Immature natural killer cell (primary cell): Measurements from ENCODE around the gene KLHDC10. TPM values are rescaled to one million over a fixed set of nuclear protein-coding genes. Genes with fewer than 3 reads are reported as not detected.
"Not testable (repeated sequence)": the region's sequence is repeated elsewhere in the genome, so short reads cannot be mapped to it uniquely, and the experiment has no call there.

ENCODE experiments used
- DNase-seq, 3 donors: peaks; one replicate each; pipeline ENCODE4 v3.0.0; 2022; ENCODE audit warnings: mixed read lengths in 1 of 3
- H3K27ac Mint-ChIP-seq, 6 donors: one replicate each; pipeline ENCODE4 v1.8.0; 2020; ENCODE audit warnings: mixed read lengths in 6 of 6, mild to moderate bottlenecking in 5 of 6, inconsistent platforms in 4 of 6, moderate library complexity in 3 of 6
- H3K27me3 Mint-ChIP-seq, 3 donors: one replicate each; pipeline ENCODE4 v1.8.0; 2020 to 2021; ENCODE audit warnings: low read depth in 3 of 3, mild to moderate bottlenecking in 3 of 3, mixed read lengths in 3 of 3, moderate library complexity in 3 of 3, inconsistent platforms in 1 of 3
- H3K36me3 Mint-ChIP-seq, 3 donors: one replicate each; pipeline ENCODE4 v1.8.0; 2020; ENCODE audit warnings: mixed read lengths in 3 of 3, inconsistent platforms in 2 of 3, mild to moderate bottlenecking in 2 of 3
- H3K4me1 Mint-ChIP-seq, 2 donors: one replicate each; pipeline ENCODE4 v1.8.0; 2020; ENCODE audit warnings: inconsistent platforms in 2 of 2, mild to moderate bottlenecking in 2 of 2, mixed read lengths in 2 of 2, moderate library complexity in 1 of 2
- H3K4me3 Mint-ChIP-seq, 5 donors: one replicate each; pipeline ENCODE4 v1.8.0; 2020; ENCODE audit warnings: mild to moderate bottlenecking in 5 of 5, mixed read lengths in 5 of 5, inconsistent platforms in 3 of 5, moderate library complexity in 3 of 5
- H3K9me3 Mint-ChIP-seq, 6 donors: one replicate each; pipeline ENCODE4 v1.8.0; 2020; ENCODE audit warnings: mild to moderate bottlenecking in 6 of 6, mixed read lengths in 6 of 6, inconsistent platforms in 4 of 6, moderate library complexity in 3 of 6
- polyA plus RNA-seq, 3 donors: library from polyadenylated mRNA; unstranded; fragments of 300-500 nt; fragmentation: Illumina TruSeq; gene quantifications; one replicate each; pipeline ENCODE4 v1.2.3, GENCODE V29; 2021

The KLHDC10 gene
- polyA plus RNA-seq, 3 donors from 2014 or later, result 0.99 to 2.7 (median 1.7) TPM

DNA sequence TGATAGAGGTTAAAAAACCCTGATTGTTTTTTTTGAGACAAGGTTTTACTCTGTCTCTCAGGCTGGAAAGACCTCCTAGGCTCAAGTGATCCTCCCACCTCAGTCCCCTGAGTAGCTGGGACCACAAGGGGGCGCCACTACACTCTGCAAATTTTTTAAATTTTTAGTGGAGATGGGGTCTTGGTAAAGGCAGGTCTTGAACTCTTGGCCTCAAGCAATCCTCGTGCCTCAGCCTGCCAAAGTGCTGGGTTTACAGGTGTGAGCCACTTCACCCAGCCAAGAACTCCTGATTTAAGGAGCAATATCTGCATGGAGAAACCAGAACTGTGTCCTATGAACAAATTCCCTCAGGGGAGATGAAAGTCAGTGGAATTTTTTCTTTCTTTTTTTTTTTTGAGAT lies 7.3 kb upstream of the KLHDC10 start:
- peak; percentile 36 to 48 (median 44) for DNase-seq
- Mint-ChIP-seq H3K27me3 (peaks cover 5 to 9% (median 6%) of the 10 kb centered on the region in 3 donors), H3K36me3 (no peaks in the 10 kb centered on the region), H3K9me3 (no peaks in the 10 kb centered on the region), H3K4me1 (peaks cover 0 to 2% of the 10 kb centered on the region in 2 donors), H3K27ac (no peak overlapping the region), H3K4me3 (no peak overlapping the region)

DNA sequence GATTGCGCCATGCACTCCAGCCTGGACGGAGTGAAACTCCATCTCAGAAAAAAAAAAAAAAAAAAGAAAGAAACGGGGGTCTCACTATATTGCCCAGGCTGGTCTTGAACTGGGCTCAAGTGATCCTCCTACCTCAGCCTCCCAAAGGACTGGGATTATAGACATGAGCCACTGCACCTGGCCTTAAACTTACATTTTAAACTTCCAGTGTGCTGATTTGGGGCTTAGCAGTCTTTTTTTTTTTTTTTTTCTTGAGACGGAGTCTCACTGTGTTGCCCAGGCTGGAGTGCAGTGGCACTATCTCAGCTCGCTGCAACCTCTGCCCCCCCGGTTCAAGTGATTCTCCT lies 5.8 kb upstream of the KLHDC10 start:
- H3K36me3 Mint-ChIP-seq, H3K4me1 Mint-ChIP-seq, H3K9me3 Mint-ChIP-seq, H3K4me3 Mint-ChIP-seq, DNase-seq, H3K27ac Mint-ChIP-seq, H3K27me3 Mint-ChIP-seq: not testable (repeated sequence)

DNA sequence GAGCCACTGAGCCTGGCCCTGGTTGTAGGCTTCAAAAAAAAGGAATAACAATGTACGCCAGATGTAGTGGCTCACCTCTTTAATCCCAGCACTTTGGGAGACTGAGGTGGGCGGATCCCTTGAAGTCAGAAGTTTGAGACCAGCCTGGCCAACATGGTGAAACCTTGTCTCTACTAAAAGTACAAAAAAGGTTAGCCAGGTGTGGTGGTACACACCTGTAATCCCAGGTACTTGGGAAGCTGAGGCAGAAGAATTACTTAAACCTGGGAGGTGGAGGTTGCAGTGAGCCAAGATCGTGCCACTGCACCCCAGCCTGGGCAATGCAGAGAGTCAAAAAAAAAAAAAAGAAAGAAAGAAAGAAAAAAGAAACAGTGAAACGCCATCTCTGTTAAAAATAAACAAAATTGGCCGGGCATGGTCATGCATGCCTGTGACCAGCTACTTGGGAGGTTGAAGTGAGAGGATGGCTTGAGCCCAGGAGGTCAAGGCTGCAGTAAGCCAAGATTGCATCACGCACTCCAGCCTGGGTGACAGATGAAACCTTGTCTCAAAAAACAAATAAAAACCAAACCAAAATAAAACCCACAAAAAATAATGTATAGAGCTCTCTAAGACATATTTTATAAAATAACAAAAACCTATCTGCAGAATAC lies 4.7 kb upstream of the KLHDC10 start:
- H3K4me1 Mint-ChIP-seq, result peaks cover 12% of the 10 kb centered on the region in 2 donors
- no peaks in the 10 kb centered on the region for H3K9me3 Mint-ChIP-seq
- H3K36me3 Mint-ChIP-seq, result no peaks in the 10 kb centered on the region
- DNase-seq, result no peak
- peaks cover 5 to 15% (median 8%) of the 10 kb centered on the region in 3 donors for H3K27me3 Mint-ChIP-seq
- H3K27ac Mint-ChIP-seq, result no peak overlapping the region
- H3K4me3 Mint-ChIP-seq, result no peak overlapping the region

GRCh38 chr7:130069179-130069977 lies 956 bp upstream of the KLHDC10 start:
- no peaks in the 10 kb centered on the region for H3K9me3 Mint-ChIP-seq
- no peaks in the 10 kb centered on the region for H3K36me3 Mint-ChIP-seq
- H3K27ac Mint-ChIP-seq, result peak overlapping the region; percentile 85 to 95 (median 87)
- H3K27me3 Mint-ChIP-seq, result peaks cover 5 to 11% (median 6%) of the 10 kb centered on the region in 3 donors
- no peak for DNase-seq
- peaks cover 38 to 43% of the 10 kb centered on the region in 2 donors for H3K4me1 Mint-ChIP-seq
- peak overlapping the region; percentile 84 to 96 (median 90) for H3K4me3 Mint-ChIP-seq

DNA sequence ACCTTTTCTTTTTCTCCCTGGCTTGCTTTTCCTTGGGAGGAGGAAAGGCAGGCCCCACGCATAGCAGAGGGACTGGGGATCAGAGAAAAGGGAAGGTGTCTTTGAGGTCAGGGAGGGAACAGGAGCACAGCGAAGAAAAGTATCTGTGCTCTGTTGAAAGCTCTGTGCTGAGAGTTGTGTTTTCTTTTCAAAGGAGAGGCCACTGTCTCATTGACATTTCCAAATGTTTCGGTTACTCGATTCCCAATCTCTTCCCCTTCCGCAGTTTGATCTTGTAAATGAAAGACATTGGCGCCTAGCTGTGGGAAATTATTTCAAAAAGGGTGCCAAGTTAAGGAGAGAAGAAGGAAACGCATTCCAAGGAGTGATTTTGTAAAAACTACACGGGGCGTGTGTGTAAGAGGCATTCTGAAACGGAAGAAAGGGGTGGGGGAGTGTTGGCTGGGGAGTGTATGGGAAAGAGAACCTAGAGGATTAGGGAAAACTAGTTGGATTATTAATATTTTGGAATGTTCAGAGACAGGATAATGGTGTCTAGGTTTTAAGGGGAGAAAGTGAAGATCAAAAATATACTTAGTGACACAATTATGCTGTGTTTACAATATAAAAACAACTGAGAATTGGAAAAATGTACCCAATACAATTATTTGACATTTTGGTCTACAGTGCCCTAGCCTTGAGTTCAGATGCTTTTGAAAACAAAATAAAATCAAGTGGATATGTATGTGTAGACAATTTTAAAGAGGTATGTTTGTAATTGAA lies 708 bp downstream of the KLHDC10 start:
- Mint-ChIP-seq H3K27ac (peak overlapping the region; percentile 72 to 94 (median 86)), H3K4me3 (peak overlapping the region; percentile 84 to 96 (median 90)), H3K27me3 (peaks cover 3 to 11% (median 5%) of the 10 kb centered on the region in 3 donors), H3K36me3 (no peaks in the 10 kb centered on the region), H3K4me1 (peaks cover 47 to 58% of the 10 kb centered on the region in 2 donors), H3K9me3 (no peaks in the 10 kb centered on the region)
- DNase-seq, result no peak

DNA sequence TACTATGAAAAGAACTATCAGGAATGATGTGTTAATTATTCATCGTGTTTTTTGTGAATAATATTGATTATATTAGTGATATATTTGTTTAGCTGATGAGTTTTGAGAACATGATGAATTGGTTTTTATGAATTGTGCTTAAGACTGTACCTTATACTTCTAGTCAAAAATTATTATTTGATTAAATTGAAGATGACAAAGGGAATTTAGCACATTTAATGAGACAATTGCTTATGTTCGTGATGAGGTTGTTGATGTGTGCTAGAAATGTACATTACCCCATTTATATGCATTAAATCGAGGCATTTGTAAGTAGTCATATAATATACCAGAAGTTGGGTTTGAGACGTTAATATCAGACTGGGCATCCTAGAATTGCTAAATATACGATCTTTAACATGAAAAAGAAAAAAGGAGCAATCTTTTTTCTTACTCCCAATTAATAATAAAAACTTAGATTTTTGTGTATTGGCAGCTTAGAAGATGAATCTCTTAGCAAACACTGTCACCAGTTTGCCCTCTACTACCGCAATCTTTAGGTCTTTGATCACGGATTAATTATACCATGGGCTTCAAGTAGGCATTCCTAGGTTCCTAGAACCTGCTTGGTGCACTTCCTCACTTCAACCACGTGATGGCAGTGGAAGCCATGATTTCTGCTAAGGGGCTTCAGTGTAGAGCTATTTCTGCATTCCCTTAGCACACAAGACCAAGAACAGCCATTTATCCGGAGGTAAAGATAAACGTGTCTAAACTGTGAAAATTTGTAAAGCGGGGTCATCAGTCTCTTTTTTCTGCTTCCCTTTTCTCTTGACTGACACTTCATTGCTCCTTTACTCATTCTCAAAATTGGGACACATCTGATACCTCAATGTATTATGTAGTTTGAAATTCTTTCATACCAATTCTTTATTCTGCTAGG lies 1.6 kb downstream of the KLHDC10 start:
- DNase-seq, result peak; percentile 54 to 64 (median 62)
- Mint-ChIP-seq H3K36me3 (no peaks in the 10 kb centered on the region), H3K4me3 (peak overlapping the region; percentile 64 to 96 (median 84)), H3K4me1 (peaks cover 47 to 64% of the 10 kb centered on the region in 2 donors), H3K9me3 (no peaks in the 10 kb centered on the region), H3K27me3 (peaks cover 3 to 9% (median 5%) of the 10 kb centered on the region in 3 donors), H3K27ac (peak overlapping the region in 2 of 6 donors; percentile 51 to 88)

- H3K4me3 Mint-ChIP-seq, result no peak overlapping the region
- H3K9me3 Mint-ChIP-seq, result no peaks in the 10 kb centered on the region
- no peaks in the 10 kb centered on the region for H3K27me3 Mint-ChIP-seq
- peaks cover 0 to 5% (median 4%) of the 10 kb centered on the region in 3 donors for H3K36me3 Mint-ChIP-seq
- H3K27ac Mint-ChIP-seq, result no peak overlapping the region
- peaks cover 18 to 38% of the 10 kb centered on the region in 2 donors for H3K4me1 Mint-ChIP-seq
- no peak for DNase-seq
Measured at GRCh38 chr7:130079846-130080394, 9.6 kb downstream of the KLHDC10 start.

DNA sequence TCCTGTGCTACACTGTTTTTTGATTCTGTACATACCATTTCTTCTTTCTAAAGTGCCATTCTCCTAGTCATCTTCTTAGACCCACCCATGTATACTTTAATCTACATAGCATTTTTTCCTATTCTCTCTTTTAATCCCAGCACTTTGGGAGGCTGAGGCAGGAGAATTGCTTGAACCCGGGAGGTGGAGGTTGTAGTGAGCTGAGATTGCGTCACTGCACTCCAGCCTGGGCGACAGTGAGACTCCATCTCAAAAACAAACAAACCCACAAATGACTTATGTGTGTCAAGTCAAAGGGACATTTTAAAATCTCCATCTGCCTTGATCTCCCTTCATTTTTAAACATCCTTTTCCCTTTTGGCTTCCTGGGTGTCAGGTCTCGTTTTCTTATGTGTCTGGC lies 13.2 kb downstream of the KLHDC10 start:
- not testable (repeated sequence) for H3K4me3 Mint-ChIP-seq, DNase-seq, H3K27me3 Mint-ChIP-seq, H3K9me3 Mint-ChIP-seq, H3K27ac Mint-ChIP-seq, H3K36me3 Mint-ChIP-seq
- peaks cover 12 to 36% of the 10 kb centered on the region in 2 donors for H3K4me1 Mint-ChIP-seq

DNA sequence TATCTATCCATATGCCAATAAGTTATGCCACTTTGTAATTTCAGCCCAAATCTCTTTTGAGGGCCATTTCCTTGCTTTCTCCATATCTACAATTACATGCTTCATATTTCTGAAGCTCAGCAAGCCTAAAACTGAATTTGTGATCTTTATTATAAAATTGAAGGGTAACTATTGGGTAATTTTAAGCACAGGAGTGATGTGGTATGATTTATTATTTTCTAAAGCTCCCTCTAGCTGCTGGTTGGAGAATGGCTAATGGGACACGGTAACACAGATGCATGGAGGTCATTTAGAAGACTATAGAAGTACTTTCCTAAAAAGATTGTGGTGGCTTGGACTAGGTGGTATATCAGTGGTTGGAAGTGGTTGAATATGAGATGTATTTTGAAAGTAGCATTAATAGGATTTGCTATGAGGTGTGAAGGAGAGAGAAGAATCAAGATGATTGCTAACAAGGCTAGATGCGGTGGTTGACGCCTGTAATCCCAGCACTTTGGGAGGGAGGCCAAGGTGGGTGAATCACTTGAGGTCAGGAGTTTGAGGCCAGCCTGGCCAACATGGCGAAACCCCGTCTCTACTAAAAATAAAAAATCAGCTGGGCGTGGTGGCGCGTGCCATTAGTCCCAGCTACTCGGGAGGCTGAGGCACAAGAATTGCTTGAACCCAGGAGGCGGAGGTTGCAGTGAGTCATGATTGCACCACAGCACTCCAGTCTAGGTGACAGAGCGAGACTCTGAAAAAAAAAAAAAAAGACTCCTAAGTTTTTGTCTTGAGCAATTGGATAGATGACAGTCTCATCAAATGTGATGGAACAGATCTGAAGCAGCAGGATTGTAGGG lies 13.9 kb downstream of the KLHDC10 start:
- no peak for DNase-seq

DNA sequence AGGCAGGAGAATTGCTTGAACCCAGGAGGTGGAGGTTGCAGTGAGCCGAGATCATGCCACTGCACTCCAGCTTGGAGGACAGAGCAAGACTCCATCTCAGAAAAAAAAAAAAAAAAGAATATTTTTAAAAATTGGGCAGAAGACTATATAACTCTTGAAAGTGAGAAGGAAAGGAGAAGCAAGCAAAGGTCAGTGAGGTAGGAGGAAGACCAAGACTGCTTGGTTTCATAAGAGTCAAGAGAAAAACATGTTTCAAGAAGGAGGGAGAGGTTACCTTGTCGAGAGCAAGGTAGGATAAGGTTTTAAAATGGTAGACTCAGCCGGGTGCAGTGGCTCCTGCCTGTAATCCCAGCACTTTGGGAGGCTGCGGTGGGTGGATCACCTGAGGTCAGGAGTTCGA lies 14.9 kb downstream of the KLHDC10 start:
- not testable (repeated sequence) for H3K36me3 Mint-ChIP-seq, H3K9me3 Mint-ChIP-seq, H3K4me3 Mint-ChIP-seq, H3K27ac Mint-ChIP-seq, H3K27me3 Mint-ChIP-seq, DNase-seq
- H3K4me1 Mint-ChIP-seq, result peaks cover 12 to 36% of the 10 kb centered on the region in 2 donors

More for the DNA sequence above, 13.9 kb downstream of the KLHDC10 start:
- H3K27me3 Mint-ChIP-seq, result no peaks in the 10 kb centered on the region
- H3K4me3 Mint-ChIP-seq, result no peak overlapping the region
- peaks cover 0 to 5% (median 4%) of the 10 kb centered on the region in 3 donors for H3K36me3 Mint-ChIP-seq
- H3K9me3 Mint-ChIP-seq, result no peaks in the 10 kb centered on the region
- H3K27ac Mint-ChIP-seq, result peak overlapping the region in 1 of 6 donors; percentile 78
- peaks cover 12 to 36% of the 10 kb centered on the region in 2 donors for H3K4me1 Mint-ChIP-seq

- no peak overlapping the region for H3K4me3 Mint-ChIP-seq
- DNase-seq, result no peak
- no peaks in the 10 kb centered on the region for H3K27me3 Mint-ChIP-seq
- H3K9me3 Mint-ChIP-seq, result no peaks in the 10 kb centered on the region
- H3K4me1 Mint-ChIP-seq, result peaks cover 14 to 39% of the 10 kb centered on the region in 2 donors
- H3K27ac Mint-ChIP-seq, result no peak overlapping the region
- H3K36me3 Mint-ChIP-seq, result peaks cover 0 to 5% (median 4%) of the 10 kb centered on the region in 3 donors
Measured at GRCh38 chr7:130086938-130087337, 16.6 kb downstream of the KLHDC10 start.

DNA sequence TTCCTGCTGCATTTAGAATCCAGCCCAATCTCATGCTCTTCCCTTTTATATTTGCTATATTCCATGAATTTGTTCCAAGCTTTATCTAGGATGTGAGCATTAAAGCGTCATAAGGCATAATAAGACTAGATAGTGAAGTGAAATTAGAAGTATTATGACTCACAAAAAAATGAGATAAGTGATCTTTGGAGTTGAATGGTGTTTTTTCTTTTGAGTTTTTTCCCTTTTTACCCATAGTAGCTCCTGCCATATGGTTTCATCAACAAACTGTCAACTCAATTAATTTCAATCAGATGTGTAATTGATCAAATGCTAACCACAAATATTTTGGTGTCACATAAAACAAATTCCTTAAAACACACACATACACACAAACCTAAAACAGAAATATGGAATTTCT lies 17.0 kb downstream of the KLHDC10 start:
- peaks cover 14 to 41% of the 10 kb centered on the region in 2 donors for H3K4me1 Mint-ChIP-seq
- peaks cover 0 to 5% (median 4%) of the 10 kb centered on the region in 3 donors for H3K36me3 Mint-ChIP-seq
- H3K4me3 Mint-ChIP-seq, result no peak overlapping the region
- H3K9me3 Mint-ChIP-seq, result no peaks in the 10 kb centered on the region
- no peaks in the 10 kb centered on the region for H3K27me3 Mint-ChIP-seq
- H3K27ac Mint-ChIP-seq, result no peak overlapping the region
- DNase-seq, result no peak
